Measurements from ENCODE around the gene SPSB1.

DNA sequence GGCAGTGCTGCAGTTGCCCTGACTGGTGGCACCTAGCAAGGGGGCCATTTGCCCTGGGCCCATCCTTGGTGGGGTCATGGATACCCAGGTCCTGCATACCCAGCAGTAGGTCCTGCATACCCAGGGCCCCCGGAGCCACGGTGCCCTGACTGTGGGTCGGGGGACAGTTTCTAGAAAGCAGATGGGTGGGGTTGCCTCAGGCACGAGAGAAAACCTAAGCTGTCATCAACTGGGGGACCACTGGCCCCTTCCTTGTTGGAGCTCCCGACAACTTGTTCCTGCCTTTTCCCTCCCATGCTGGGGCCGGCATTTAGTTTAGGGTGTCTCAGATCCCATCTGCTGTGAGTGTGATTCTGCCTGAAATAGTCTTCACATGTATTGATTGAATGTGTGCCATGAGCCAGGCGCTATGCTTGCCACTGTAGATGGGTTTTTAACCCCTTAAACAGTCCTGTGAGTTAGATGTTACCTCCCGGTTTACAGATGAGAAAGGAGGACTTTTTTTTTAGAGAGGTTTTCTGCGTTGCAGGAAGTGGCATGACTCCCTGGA lies 15.6 kb downstream of the SPSB1 start:
- TF ChIP-seq, protein P1, sequence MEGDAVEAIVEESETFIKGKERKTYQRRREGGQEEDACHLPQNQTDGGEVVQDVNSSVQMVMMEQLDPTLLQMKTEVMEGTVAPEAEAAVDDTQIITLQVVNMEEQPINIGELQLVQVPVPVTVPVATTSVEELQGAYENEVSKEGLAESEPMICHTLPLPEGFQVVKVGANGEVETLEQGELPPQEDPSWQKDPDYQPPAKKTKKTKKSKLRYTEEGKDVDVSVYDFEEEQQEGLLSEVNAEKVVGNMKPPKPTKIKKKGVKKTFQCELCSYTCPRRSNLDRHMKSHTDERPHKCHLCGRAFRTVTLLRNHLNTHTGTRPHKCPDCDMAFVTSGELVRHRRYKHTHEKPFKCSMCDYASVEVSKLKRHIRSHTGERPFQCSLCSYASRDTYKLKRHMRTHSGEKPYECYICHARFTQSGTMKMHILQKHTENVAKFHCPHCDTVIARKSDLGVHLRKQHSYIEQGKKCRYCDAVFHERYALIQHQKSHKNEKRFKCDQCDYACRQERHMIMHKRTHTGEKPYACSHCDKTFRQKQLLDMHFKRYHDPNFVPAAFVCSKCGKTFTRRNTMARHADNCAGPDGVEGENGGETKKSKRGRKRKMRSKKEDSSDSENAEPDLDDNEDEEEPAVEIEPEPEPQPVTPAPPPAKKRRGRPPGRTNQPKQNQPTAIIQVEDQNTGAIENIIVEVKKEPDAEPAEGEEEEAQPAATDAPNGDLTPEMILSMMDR (conservative IDR thresholded peaks at IDR 0.05 in 1 of 2, IDR thresholded peaks at IDR 0.05 in 1 of 2; ENCODE audit: extremely low read depth in 1 of 2, insufficient read depth in 1 of 2, low read depth in 1 of 2, low read length in 2 of 2): no peak
- no peak for TF ChIP-seq EZH2 (IDR thresholded peaks at IDR 0.05; ENCODE audit: borderline replicate concordance, low read length)

Data from mammary epithelial cell (primary cell).